ENCODE results near the gene SLC39A11.

SLC39A11 gene

DNA sequence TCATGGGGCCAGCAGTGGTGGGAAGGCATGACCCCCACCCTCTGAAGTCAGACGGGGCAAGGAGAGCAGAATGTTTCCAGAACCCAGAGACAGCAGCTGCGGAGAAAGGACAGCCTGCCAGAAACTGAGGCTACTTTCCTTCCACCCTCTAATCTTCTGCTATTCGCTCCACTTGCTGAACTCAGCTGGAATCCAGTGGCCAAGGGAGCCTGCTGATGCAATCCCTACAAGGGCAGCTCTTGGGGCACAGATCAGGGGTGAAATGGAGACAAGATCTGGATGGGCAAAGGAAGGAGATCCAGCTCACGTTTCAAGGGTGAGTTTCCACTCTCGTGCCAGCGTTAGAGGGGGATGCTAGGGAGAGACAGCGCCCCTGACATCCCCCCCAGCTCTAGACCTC, 479.1 kb downstream of the SLC39A11 start:
- TF ChIP-seq, protein P1, sequence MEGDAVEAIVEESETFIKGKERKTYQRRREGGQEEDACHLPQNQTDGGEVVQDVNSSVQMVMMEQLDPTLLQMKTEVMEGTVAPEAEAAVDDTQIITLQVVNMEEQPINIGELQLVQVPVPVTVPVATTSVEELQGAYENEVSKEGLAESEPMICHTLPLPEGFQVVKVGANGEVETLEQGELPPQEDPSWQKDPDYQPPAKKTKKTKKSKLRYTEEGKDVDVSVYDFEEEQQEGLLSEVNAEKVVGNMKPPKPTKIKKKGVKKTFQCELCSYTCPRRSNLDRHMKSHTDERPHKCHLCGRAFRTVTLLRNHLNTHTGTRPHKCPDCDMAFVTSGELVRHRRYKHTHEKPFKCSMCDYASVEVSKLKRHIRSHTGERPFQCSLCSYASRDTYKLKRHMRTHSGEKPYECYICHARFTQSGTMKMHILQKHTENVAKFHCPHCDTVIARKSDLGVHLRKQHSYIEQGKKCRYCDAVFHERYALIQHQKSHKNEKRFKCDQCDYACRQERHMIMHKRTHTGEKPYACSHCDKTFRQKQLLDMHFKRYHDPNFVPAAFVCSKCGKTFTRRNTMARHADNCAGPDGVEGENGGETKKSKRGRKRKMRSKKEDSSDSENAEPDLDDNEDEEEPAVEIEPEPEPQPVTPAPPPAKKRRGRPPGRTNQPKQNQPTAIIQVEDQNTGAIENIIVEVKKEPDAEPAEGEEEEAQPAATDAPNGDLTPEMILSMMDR (IDR thresholded peaks at IDR 0.05; ENCODE audit: extremely low read depth, insufficient read depth, missing control alignments) = no peak
- in situ Hi-C loops (cut with MboI; ENCODE audit: low pct_unique_long_range_greater_than_20kb, low sequenced_read_pairs, unreplicated experiment) = no loop called here
- DNase-seq (ENCODE audit: low spot score) = no peak

DNA sequence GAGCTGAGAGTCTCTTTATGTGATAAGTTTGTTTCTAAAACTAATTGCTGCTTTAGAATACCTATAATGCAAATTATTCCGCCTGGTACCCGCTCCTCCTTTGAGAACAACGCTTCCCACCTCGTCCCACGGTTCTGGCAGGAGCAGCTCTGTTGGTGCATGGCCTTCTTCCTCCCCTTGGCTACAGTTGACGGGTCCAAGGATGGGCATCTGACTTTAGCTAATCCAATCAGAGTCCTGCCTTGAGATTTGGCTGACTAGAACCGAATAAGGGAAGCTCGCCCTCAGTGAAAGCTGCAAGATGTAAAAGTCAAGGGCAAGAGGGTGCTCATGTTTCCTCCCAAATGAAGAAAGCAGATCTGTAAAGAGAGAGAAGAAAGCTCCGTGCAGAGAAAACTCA, 481.3 kb downstream of the SLC39A11 start:
- DNase-seq (ENCODE audit: low spot score) = no peak
- TF ChIP-seq, protein P1 (IDR thresholded peaks at IDR 0.05; ENCODE audit: extremely low read depth, insufficient read depth, missing control alignments) = no peak
- in situ Hi-C loops (cut with MboI; ENCODE audit: low pct_unique_long_range_greater_than_20kb, low sequenced_read_pairs, unreplicated experiment) = no loop called here

DNA sequence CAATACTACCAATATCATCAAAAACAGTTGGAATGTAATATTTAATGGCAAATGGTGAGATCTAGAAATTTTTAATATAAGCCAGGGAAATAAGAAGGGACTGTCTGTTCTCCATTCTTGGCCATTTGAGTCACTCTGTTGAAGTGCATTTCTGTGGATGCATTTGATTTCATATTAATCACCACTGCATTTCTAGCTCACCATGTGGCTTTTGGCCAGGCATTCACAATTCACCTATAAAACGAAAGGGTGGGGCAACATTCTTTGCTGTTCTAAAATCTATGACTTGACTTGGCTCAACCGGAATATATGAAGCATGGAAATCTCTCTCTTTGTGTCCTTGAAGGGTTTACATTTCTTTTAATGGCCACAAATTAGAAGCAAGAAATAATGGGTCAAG, 483.0 kb downstream of the SLC39A11 start:
- in situ Hi-C loops (cut with MboI; ENCODE audit: low pct_unique_long_range_greater_than_20kb, low sequenced_read_pairs, unreplicated experiment) = no loop called here
- DNase-seq (ENCODE audit: low spot score) = no peak
- TF ChIP-seq, protein P1 (IDR thresholded peaks at IDR 0.05; ENCODE audit: extremely low read depth, insufficient read depth, missing control alignments) = no peak

DNA sequence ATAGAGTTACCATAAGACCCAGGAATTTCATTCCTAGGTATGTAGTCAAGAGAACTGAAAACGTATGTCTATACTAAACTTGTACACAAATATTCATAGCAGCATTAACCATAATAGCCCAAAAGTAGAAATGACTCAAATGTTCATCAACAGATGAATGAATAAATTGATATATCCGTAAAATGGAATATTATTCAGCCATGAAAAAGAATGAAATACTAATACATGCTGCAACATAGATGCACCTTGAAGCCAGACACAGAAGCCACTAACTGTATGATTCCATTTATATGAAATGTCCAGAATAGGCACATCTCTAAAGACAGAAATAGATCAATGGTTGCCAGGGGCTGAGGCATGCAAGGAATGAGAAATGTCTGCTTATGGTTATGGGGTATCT, 484.1 kb downstream of the SLC39A11 start:
- in situ Hi-C loops (cut with MboI; ENCODE audit: low pct_unique_long_range_greater_than_20kb, low sequenced_read_pairs, unreplicated experiment) = no loop called here
- TF ChIP-seq, protein P1 (IDR thresholded peaks at IDR 0.05; ENCODE audit: extremely low read depth, insufficient read depth, missing control alignments) = no peak
- no peak for DNase-seq (ENCODE audit: low spot score)

DNA sequence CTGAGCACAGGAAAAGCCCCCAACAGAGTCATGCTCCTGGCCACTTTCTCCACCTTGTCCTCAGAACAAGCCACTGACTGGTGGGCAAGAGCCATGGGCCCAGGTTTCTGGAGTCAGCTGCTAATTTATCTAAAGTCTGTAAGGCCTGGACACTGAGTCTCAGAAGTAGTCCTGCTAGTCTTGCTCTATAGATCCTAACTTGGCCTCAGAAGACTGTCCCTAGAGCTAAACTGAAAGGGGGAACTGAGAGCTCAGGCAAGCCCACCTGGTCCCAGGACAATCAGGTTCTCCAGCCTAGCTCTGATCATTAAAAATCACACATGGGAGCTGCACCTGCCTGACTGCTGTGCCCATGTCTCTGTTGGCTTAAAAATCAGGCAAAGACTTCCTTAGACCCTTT, 485.8 kb downstream of the SLC39A11 start:
- in situ Hi-C loops (cut with MboI; ENCODE audit: low pct_unique_long_range_greater_than_20kb, low sequenced_read_pairs, unreplicated experiment) = no loop called here
- TF ChIP-seq, protein P1 (IDR thresholded peaks at IDR 0.05; ENCODE audit: extremely low read depth, insufficient read depth, missing control alignments) = no peak
- DNase-seq (ENCODE audit: low spot score) = no peak

DNA sequence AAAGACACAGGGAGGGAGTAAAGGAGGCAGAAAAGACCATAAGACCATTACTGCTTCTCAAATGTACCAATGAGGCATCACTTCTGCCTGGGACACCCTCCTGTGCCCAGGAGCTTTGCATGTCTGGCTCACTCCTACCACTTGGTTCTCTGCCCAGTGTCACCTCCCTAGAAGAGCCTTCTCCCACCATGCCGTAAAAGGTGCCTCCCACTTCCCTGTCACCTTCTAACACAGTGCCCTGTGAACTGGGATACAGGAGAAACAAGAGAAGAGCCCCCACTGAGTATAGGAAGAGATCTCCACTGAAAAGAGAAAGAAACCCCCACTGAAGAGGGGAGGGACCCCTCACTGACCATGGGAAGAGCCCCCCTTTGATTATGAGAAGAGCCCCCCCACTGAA, 486.9 kb downstream of the SLC39A11 start:
- no peak for DNase-seq (ENCODE audit: low spot score)
- in situ Hi-C loops (cut with MboI; ENCODE audit: low pct_unique_long_range_greater_than_20kb, low sequenced_read_pairs, unreplicated experiment) = no loop called here
- TF ChIP-seq, protein P1 (IDR thresholded peaks at IDR 0.05; ENCODE audit: extremely low read depth, insufficient read depth, missing control alignments) = no peak

DNA sequence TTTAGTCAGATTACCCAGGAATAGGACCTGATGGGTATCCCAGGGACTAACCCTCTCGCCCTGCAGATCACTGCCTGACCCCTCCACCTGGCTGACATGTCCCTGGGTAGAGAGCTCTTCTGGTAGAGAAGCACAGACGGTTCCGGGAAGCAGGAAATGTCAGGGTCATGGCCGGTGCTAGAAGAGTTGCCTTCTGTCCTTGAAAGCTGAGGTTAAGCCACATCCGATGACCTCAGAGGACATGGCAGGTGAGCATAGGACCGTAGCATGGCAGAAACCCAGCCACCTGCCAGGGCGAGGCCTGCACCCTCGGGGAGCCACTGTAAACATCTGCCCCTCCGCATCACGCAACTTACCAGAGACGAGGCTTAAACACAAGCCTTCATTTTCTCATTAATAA, 488.0 kb downstream of the SLC39A11 start:
- DNase-seq (ENCODE audit: low spot score) = no peak
- TF ChIP-seq, protein P1 (IDR thresholded peaks at IDR 0.05; ENCODE audit: extremely low read depth, insufficient read depth, missing control alignments) = no peak
- in situ Hi-C loops (cut with MboI; ENCODE audit: low pct_unique_long_range_greater_than_20kb, low sequenced_read_pairs, unreplicated experiment) = no loop called here
